Sigmoid colon (tissue), 3 donors: ENCODE data around the gene ZBTB24.

Source experiments
- POLR2A ChIP-seq, 2 donors: fragments of 450-650 bp; IDR thresholded peaks; one replicate each; pipeline ENCODE4 v1.6.1; 2016; ENCODE audit warnings: antibody characterized with exemption in 2 of 2, mild to moderate bottlenecking in 2 of 2, moderate library complexity in 2 of 2
- TF ChIP-seq, protein P1 (sequence below), 4 experiments: fragments of 450-650 bp in 3 of 4; fragments of 200-600 bp in 1 of 4; IDR thresholded peaks; one replicate each; pipeline ENCODE4 v1.5.1; 2016 to 2019; ENCODE audit warnings: antibody characterized with exemption in 4 of 4, mild to moderate bottlenecking in 3 of 4, moderate library complexity in 2 of 4

DNA sequence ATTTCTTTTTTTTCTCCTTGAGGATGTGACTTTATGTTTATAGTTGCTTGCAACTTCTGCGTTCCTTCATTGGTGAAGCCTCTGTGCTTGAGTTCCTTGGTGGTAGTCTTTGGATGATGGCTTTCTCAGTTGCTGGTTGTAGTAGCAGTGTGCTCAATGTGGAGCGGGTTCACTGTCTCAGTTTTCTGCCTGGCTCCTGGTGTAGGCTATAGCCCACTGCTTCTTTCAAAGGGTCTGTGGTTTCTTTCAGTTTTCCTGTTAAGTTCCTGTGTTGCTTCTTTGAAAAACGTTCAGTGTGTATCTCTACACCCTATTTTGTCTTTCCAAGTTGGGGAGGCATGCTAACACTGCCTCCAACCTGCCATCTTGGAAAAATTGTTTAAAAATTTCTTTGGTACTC, 33.9 kb upstream of the ZBTB24 start:
- TF ChIP-seq, protein P1, sequence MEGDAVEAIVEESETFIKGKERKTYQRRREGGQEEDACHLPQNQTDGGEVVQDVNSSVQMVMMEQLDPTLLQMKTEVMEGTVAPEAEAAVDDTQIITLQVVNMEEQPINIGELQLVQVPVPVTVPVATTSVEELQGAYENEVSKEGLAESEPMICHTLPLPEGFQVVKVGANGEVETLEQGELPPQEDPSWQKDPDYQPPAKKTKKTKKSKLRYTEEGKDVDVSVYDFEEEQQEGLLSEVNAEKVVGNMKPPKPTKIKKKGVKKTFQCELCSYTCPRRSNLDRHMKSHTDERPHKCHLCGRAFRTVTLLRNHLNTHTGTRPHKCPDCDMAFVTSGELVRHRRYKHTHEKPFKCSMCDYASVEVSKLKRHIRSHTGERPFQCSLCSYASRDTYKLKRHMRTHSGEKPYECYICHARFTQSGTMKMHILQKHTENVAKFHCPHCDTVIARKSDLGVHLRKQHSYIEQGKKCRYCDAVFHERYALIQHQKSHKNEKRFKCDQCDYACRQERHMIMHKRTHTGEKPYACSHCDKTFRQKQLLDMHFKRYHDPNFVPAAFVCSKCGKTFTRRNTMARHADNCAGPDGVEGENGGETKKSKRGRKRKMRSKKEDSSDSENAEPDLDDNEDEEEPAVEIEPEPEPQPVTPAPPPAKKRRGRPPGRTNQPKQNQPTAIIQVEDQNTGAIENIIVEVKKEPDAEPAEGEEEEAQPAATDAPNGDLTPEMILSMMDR (IDR thresholded peaks at IDR 0.05) = no peak
- TF ChIP-seq POLR2A (IDR thresholded peaks at IDR 0.05) = no peak
